ENCODE results near the gene AKAP1. TPM values are rescaled to one million over a fixed set of nuclear protein-coding genes. Genes with fewer than 3 reads are reported as not detected.

Gene AKAP1
- total and polyA plus RNA-seq, 5 donors = 92.3 to 194 (median 161) TPM

DNA sequence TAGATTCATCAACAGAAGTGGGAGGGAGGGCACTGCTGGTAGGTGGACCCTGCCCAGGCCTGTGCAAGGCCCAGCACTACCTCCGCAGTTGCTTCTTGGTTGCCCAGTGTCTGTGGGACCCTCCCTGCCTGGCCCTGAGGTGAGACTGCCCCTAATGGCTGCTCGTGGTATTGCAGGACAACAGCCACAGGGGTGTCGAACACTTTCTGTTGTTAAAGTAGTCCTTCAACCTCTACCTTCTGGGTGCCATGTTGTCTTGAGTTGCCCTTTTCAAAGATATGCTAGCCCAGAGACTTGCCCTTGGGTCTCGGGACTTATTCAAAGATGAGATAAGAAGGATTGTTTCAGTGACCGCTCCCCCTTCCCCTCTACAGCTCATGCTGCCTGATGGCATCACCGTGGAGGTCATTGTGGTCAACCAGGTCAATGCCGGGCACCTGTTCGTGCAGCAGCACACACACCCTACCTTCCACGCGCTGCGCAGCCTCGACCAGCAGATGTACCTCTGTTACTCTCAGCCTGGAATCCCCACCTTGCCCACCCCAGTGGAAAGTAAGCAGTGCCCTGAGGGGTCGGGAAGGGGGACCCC lies 29.1 kb downstream of the AKAP1 start:
- Histone ChIP-seq H3K27ac (ENCODE audit: low read length) (peak overlapping the region; percentile 9), H3K27me3 (ENCODE audit: control insufficient read depth, insufficient read depth) (no peaks in the 10 kb centered on the region), H3K9me3 (ENCODE audit: control insufficient read depth, low read length) (no peaks in the 10 kb centered on the region), H3K4me3 (ENCODE audit: low read length) (no peak overlapping the region), H3K4me1 (ENCODE audit: control insufficient read depth, insufficient read depth, low read length) (peaks cover 7% of the 10 kb centered on the region)
- peak; percentile 55 to 81 (median 71) for DNase-seq
- intact Hi-C loops (cut with DNase I) = no loop called here
- peak in 1 of 2 donors; percentile 11 for ATAC-seq
- 86% methylated on average over 13 of the region's 13 CpGs for WGBS

DNA sequence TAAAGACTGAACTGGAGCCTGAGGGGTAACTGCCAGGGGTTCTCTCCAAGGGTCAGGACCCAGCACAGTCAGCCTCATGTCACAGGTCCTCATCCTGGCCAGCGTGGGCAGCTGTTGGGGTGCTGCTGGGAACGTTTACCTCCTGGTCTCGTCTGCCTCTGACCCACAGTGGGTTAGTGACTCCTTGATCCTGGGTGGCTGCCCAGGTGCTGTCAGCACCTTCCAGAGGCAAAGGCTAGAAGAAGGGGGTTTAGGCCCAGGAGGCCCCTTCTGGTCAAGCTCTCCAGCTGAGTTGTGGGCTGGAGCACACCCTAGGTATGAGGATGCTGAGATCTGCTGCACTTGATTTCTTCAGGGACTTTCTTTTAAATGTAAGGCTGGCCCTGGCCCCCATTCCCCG lies 30.3 kb downstream of the AKAP1 start:
- H3K4me1 ChIP-seq (ENCODE audit: control insufficient read depth, insufficient read depth, low read length) = peaks cover 3% of the 10 kb centered on the region
- H3K27ac ChIP-seq (ENCODE audit: low read length) = no peak overlapping the region
- ATAC-seq (no peak), DNase-seq (no peak)
- intact Hi-C loops (cut with DNase I) = no loop called here
- WGBS = 66% methylated on average over 4 of the region's 4 CpGs
- H3K27me3 ChIP-seq (ENCODE audit: control insufficient read depth, insufficient read depth) = no peaks in the 10 kb centered on the region
- H3K9me3 ChIP-seq (ENCODE audit: control insufficient read depth, low read length) = no peaks in the 10 kb centered on the region
- H3K4me3 ChIP-seq (ENCODE audit: low read length) = no peak overlapping the region

DNA sequence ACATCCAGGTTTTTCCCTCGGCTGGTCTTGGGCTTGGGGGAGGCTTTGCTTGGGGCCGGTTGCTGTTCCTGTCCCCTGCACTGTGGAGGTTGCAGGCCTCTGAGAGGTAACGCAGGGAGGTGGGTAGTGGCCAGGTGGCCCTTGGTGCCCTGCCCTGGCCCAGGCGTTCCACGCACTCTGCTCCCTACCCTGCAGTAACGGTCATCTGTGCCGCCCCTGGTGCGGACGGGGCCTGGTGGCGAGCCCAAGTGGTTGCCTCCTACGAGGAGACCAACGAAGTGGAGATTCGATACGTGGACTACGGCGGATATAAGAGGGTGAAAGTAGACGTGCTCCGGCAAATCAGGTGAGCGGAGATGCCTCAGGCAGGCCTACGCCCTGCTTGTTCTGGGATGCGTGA lies 30.9 kb downstream of the AKAP1 start:
- Histone ChIP-seq H3K4me1 (ENCODE audit: control insufficient read depth, insufficient read depth, low read length) (peaks cover under 1% of the 10 kb centered on the region), H3K27ac (ENCODE audit: low read length) (no peak overlapping the region)

DNA sequence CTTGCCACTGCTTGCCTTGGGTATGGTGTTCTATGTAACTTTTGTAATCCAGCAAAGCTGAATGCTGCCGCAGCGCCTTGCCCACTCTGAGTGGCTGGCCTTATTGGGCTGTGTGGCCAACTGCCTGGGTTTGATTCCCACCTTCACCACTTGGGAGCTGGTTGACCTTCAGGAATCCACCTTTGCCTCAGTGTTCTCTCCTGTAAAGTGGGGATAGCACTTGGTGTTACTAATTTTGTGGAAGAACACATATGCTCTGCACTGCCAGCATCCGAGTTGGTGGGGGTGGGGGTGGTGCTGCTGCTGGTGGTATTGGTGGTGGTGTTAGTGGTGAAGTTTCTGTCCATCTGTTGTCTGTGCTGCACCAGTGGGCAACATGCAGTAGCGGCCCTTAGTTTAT lies 32.8 kb downstream of the AKAP1 start:
- no peak overlapping the region for H3K27ac ChIP-seq (ENCODE audit: low read length)
- no peak overlapping the region for H3K4me3 ChIP-seq (ENCODE audit: low read length)
- H3K27me3 ChIP-seq (ENCODE audit: control insufficient read depth, insufficient read depth) = no peaks in the 10 kb centered on the region
- no peaks in the 10 kb centered on the region for H3K4me1 ChIP-seq (ENCODE audit: control insufficient read depth, insufficient read depth, low read length)
- DNase-seq = no peak
- WGBS = 96% methylated on average over 4 of the region's 4 CpGs
- ATAC-seq = no peak
- intact Hi-C loops (cut with DNase I) = no loop called here
- H3K9me3 ChIP-seq (ENCODE audit: control insufficient read depth, low read length) = no peaks in the 10 kb centered on the region

More for the DNA sequence above, 30.9 kb downstream of the AKAP1 start:
- Histone ChIP-seq H3K27me3 (ENCODE audit: control insufficient read depth, insufficient read depth) (no peaks in the 10 kb centered on the region), H3K4me3 (ENCODE audit: low read length) (no peak overlapping the region), H3K9me3 (ENCODE audit: control insufficient read depth, low read length) (no peaks in the 10 kb centered on the region)
- DNase-seq (no peak), ATAC-seq (no peak)
- WGBS = 95% methylated on average over 21 of the region's 21 CpGs
- intact Hi-C loops (cut with DNase I) = no loop called here

DNA sequence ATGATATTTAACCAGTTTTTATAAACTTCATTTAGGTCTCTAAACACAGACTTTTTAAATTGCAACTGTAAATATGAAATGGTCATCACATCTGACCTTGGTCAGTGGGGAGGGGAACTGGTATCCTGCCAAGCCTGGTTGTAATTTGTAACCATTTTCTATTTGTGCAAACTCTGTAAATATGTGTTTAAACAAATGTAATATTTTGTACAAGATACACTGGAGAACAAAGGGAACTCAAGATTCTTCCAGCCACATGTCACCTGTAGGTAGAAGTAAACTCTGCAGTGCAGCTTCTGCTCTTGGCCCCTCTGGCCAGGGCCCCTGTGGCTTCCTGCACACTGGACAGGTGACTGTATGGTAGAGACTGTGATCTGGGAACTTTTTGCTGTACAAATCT lies 35.8 kb downstream of the AKAP1 start:
- Histone ChIP-seq H3K27ac (ENCODE audit: low read length) (no peak overlapping the region), H3K27me3 (ENCODE audit: control insufficient read depth, insufficient read depth) (no peaks in the 10 kb centered on the region), H3K4me1 (ENCODE audit: control insufficient read depth, insufficient read depth, low read length) (no peaks in the 10 kb centered on the region), H3K4me3 (ENCODE audit: low read length) (no peak overlapping the region), H3K9me3 (ENCODE audit: control insufficient read depth, low read length) (no peaks in the 10 kb centered on the region)
- DNase-seq (no peak), ATAC-seq (no peak)
- intact Hi-C loops (cut with DNase I) = no loop called here

DNA sequence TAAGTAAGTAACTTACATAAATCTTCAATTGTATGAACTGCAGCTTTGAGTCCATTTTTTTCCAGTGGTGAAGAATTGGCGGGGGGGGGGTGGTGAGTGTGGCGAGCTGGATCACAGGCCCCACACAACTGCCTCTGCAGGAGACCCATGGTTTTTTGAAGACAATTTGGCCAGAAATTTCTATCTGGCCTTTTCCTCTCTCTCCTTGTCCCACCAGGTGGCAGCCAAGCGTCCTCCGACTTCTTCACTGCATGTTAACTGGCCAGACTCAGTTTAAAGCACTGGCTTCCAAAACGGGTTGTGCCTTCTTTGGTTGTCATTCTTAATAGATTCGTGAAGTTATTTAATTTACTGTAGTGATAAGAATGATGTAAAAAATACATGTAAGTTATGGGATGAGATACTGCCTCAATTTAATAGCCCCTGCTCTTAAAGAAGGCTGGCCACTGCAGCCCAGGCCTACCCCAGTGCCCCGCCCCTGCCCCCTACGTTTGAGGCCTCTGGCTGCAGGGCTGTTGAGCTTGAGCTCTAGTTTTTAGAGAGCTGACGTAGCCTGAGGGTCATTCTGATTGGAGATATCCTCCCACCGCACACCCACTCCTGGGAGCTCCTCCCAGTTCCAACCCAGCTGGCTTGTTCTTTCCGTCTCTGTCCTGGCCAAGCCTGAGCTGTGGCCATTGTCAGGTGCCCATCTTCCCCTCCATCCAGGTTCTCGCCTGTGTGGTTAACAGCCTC lies 36.4 kb downstream of the AKAP1 start:
- no peak overlapping the region for H3K27ac ChIP-seq (ENCODE audit: low read length)
- ATAC-seq = peak; percentile 17 to 46

DNA sequence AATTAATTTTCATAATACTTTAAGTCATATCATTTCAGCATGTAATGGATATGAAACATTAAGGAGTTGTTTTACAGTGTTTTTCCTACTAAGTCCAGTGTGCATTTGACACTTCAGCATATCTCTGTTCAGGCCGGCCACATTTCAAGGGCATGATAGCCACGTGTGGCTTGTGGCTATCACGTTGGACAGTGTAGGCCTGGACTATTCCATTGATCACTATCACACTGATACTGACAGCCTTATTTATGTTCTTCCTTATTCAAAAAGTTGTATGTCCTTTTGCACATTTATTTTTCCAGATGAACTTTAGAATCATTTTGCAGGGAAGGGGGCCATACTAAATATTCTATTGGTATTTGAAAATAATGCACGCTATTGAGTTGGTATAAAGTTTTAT lies 39.0 kb downstream of the AKAP1 start:
- Histone ChIP-seq H3K27me3 (ENCODE audit: control insufficient read depth, insufficient read depth) (no peaks in the 10 kb centered on the region), H3K27ac (ENCODE audit: low read length) (no peak overlapping the region), H3K4me3 (ENCODE audit: low read length) (no peak overlapping the region), H3K4me1 (ENCODE audit: control insufficient read depth, insufficient read depth, low read length) (no peaks in the 10 kb centered on the region), H3K9me3 (ENCODE audit: control insufficient read depth, low read length) (no peaks in the 10 kb centered on the region)
- no peak for ATAC-seq
- intact Hi-C loops (cut with DNase I) = no loop called here
- DNase-seq = no peak
- WGBS = 61% methylated on average over 4 of the region's 4 CpGs

More for the DNA sequence above, 36.4 kb downstream of the AKAP1 start:
- H3K27me3 ChIP-seq (ENCODE audit: control insufficient read depth, insufficient read depth) = no peaks in the 10 kb centered on the region
- WGBS = 51% methylated on average over 12 of the region's 12 CpGs
- intact Hi-C loops (cut with DNase I) = no loop called here
- H3K4me1 ChIP-seq (ENCODE audit: control insufficient read depth, insufficient read depth, low read length) = no peaks in the 10 kb centered on the region
- H3K4me3 ChIP-seq (ENCODE audit: low read length) = no peak overlapping the region
- peak in 1 of 3 donors; percentile 72 for DNase-seq
- no peaks in the 10 kb centered on the region for H3K9me3 ChIP-seq (ENCODE audit: control insufficient read depth, low read length)

DNA sequence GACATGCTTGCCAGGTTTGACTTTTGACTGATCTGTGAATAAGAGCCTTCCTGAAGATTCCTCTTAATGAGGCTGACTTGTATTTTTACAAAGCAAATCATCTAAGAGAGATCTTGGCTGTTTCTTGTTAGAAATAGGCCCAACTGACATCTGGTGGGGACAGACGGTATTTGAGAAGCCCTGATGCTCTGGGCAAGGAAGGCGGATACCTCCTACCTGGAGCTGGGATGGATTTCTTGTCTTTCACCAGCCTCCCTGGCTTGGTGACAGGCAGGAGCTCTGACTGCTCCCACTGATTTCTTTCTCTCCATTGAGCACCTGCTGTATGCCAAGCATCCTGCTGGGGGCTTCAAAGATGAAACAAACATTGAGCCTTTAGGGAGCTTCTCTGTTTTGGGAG lies 40.4 kb downstream of the AKAP1 start:
- DNase-seq (no peak), ATAC-seq (no peak)
- Histone ChIP-seq H3K4me3 (ENCODE audit: low read length) (no peak overlapping the region), H3K27ac (ENCODE audit: low read length) (no peak overlapping the region), H3K4me1 (ENCODE audit: control insufficient read depth, insufficient read depth, low read length) (no peaks in the 10 kb centered on the region), H3K9me3 (ENCODE audit: control insufficient read depth, low read length) (no peaks in the 10 kb centered on the region), H3K27me3 (ENCODE audit: control insufficient read depth, insufficient read depth) (no peaks in the 10 kb centered on the region)
- intact Hi-C loops (cut with DNase I) = no loop called here
- WGBS = 93% methylated on average over 2 of the region's 2 CpGs

DNA sequence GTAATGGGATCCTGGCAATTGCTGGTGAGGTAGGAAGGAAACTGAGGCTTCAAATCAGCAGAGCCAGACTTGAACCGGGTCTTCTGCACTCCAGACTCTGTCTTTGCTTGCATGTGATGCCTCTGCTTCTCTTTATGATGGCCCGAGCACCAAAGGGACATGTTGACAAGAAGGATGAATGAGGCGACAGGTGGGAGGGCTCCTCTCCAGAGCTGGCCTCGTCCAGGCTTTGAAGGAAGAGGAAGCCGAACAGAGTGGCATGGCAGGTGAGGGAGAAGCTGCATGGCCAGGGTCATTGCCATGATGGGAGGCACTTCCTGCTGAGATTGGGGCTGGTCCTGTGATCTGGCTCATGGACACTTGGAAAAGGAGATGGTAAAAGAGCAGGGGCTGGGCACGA lies 40.8 kb downstream of the AKAP1 start:
- 86% methylated on average over 6 of the region's 6 CpGs for WGBS
- no peak for DNase-seq
- no peak for ATAC-seq
- Histone ChIP-seq H3K27me3 (ENCODE audit: control insufficient read depth, insufficient read depth) (no peaks in the 10 kb centered on the region), H3K9me3 (ENCODE audit: control insufficient read depth, low read length) (no peaks in the 10 kb centered on the region), H3K4me3 (ENCODE audit: low read length) (no peak overlapping the region), H3K4me1 (ENCODE audit: control insufficient read depth, insufficient read depth, low read length) (no peaks in the 10 kb centered on the region), H3K27ac (ENCODE audit: low read length) (no peak overlapping the region)
- intact Hi-C loops (cut with DNase I) = no loop called here

DNA sequence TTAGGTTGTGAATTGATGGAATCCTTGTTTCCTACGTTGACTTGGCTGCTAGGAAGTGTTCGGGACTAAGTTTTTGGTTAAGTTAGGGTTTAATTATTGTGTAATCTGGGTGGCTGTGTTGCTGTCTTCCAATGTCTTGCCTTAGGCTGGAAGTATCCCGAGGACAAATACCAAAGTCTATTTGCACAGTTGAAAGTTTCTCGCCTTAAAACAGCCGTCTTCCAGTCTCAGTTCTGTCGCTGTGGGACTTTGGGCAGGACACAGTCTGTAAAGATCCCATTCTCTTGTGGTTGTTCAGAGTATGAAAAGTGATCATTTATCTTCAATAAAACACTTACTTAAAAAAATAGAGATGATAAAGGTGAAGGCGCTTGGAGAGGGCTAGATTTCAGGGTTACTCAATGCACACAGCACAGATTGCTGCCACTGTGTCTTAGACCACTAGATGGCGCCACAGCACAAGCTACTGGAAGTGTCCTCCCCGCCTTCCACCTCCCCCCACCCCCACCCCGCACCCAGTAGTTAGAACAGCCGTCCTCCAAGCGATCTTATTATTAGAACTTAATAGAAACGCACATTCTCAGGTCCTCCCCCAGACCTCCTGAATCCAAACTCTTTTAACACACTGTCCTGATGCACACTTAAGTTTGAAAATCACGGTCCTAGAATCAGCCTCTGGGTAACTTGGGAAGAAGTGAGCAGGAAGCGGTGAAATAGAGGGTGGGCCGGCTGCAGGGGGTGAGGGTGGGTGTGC lies 45.8 kb downstream of the AKAP1 start:
- ATAC-seq (peak; percentile 91 to 94), DNase-seq (peak; percentile 81 to 94 (median 88))
- H3K9me3 ChIP-seq (ENCODE audit: control insufficient read depth, low read length) = no peaks in the 10 kb centered on the region
- intact Hi-C loops (cut with DNase I) = loop anchor here in 3 of 4 donors (2.0 to 10.0 kb wide), 5 partner anchors 614 to 704 kb away; partner anchors contain the start of gene CCDC182 (in 2 of the 3)
- H3K4me3 ChIP-seq (ENCODE audit: low read length) = no peak overlapping the region
- no peak overlapping the region for H3K27ac ChIP-seq (ENCODE audit: low read length)
- 26% methylated on average over 16 of the region's 16 CpGs for WGBS
- H3K4me1 ChIP-seq (ENCODE audit: control insufficient read depth, insufficient read depth, low read length) = no peaks in the 10 kb centered on the region
- no peaks in the 10 kb centered on the region for H3K27me3 ChIP-seq (ENCODE audit: control insufficient read depth, insufficient read depth)

DNA sequence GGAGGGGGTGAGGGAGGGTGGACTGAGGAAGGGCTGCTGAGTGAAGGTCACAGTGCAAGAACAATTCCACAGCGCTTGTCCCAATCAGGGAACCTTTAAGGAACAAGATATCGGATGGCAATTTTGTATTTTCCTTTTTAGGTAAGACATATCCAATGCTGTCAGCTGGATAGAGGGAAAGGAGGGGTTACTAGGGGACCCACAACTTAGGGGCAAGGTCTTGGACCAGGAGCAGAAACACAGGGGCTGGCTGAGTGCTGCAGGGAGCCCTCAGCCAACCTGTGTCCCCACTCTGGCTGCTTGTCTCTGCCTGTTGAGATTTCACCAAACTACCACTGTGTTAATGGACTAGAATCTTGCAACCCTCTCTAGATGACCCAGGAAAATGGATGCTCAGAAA lies 47.6 kb downstream of the AKAP1 start:
- Histone ChIP-seq H3K27me3 (ENCODE audit: control insufficient read depth, insufficient read depth) (no peaks in the 10 kb centered on the region), H3K4me1 (ENCODE audit: control insufficient read depth, insufficient read depth, low read length) (no peaks in the 10 kb centered on the region), H3K27ac (ENCODE audit: low read length) (no peak overlapping the region), H3K9me3 (ENCODE audit: control insufficient read depth, low read length) (no peaks in the 10 kb centered on the region), H3K4me3 (ENCODE audit: low read length) (no peak overlapping the region)
- WGBS = 82% methylated on average over 2 of the region's 2 CpGs
- DNase-seq (no peak), ATAC-seq (no peak)
- intact Hi-C loops (cut with DNase I) = loop anchor here in 2 of 4 donors (5.0 to 10.0 kb wide), 4 partner anchors 612 to 702 kb away; partner anchors contain the start of gene CCDC182 (in 2 of the 2)
